Measurements from ENCODE around the gene ABCE1. TPM values are rescaled to one million over a fixed set of nuclear protein-coding genes. Genes with fewer than 3 reads are reported as not detected.

Gene ABCE1
- total RNA-seq, 6 experiments from 2014 or later, result 80.9 to 95.1 (median 86.0) TPM

DNA sequence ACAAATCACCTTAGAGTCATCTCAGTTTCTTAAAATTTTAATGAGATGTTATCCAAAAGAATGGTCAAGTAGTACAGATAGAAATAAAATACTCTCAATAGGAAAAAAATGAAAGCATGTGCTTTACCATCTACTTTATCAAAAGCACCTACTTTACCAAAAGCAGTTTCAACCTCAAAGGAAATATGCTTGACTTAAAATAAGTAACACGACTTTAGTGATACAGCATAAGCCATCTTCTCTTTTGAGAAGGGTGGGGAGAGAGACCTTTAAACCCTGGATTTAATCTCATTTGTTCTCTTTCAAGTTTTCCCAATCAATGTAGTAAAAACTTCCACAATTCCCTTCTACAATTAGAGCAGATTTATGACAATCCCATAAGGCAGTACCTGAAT lies 55.8 kb downstream of the ABCE1 start:
- H3K27ac Mint-ChIP-seq, result peak overlapping the region; percentile 18; the same call in 1 of the 2 replicates
- no peak overlapping the region for H3K4me3 Mint-ChIP-seq
- no peak for DNase-seq
- H3K9me3 Mint-ChIP-seq, result no peaks in the 10 kb centered on the region
- peaks cover 24% of the 10 kb centered on the region for H3K36me3 Mint-ChIP-seq (ENCODE audit: low read depth)
- H3K27me3 Mint-ChIP-seq (ENCODE audit: insufficient read depth), result no peaks in the 10 kb centered on the region; the same call in 1 of the 2 replicates
- TF ChIP-seq, protein P1, sequence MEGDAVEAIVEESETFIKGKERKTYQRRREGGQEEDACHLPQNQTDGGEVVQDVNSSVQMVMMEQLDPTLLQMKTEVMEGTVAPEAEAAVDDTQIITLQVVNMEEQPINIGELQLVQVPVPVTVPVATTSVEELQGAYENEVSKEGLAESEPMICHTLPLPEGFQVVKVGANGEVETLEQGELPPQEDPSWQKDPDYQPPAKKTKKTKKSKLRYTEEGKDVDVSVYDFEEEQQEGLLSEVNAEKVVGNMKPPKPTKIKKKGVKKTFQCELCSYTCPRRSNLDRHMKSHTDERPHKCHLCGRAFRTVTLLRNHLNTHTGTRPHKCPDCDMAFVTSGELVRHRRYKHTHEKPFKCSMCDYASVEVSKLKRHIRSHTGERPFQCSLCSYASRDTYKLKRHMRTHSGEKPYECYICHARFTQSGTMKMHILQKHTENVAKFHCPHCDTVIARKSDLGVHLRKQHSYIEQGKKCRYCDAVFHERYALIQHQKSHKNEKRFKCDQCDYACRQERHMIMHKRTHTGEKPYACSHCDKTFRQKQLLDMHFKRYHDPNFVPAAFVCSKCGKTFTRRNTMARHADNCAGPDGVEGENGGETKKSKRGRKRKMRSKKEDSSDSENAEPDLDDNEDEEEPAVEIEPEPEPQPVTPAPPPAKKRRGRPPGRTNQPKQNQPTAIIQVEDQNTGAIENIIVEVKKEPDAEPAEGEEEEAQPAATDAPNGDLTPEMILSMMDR (IDR thresholded peaks at IDR 0.05), result no peak
- peaks cover 9% of the 10 kb centered on the region for H3K4me1 Mint-ChIP-seq (ENCODE audit: low read depth)

DNA sequence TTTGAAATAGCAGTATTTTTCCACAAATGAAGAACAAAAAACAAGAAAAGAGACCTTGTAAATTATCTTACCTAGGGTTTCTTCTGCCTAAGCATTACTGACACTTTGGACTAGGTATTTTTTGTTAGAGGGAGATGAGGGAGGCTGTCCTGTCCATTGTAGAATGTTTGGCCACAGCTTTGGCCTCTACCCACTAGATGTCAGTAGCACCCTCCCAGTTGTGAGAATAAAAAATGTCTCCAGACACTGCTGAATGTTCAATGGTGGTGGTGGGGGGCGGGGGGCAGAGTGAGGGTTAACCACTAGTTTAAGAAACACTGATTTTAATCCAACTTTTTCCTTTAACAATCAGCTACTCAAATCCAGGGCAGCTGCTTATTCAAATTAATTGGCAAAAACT lies 56.5 kb downstream of the ABCE1 start:
- Mint-ChIP-seq H3K4me3 (no peak overlapping the region), H3K4me1 (ENCODE audit: low read depth) (peaks cover 9% of the 10 kb centered on the region), H3K27ac (no peak overlapping the region), H3K27me3 (ENCODE audit: insufficient read depth) (no peaks in the 10 kb centered on the region; the same call in 1 of the 2 replicates), H3K9me3 (no peaks in the 10 kb centered on the region), H3K36me3 (ENCODE audit: low read depth) (peaks cover 17% of the 10 kb centered on the region)
- TF ChIP-seq, protein P1 (IDR thresholded peaks at IDR 0.05), result peak; percentile 70
- peak; percentile 30 for DNase-seq

DNA sequence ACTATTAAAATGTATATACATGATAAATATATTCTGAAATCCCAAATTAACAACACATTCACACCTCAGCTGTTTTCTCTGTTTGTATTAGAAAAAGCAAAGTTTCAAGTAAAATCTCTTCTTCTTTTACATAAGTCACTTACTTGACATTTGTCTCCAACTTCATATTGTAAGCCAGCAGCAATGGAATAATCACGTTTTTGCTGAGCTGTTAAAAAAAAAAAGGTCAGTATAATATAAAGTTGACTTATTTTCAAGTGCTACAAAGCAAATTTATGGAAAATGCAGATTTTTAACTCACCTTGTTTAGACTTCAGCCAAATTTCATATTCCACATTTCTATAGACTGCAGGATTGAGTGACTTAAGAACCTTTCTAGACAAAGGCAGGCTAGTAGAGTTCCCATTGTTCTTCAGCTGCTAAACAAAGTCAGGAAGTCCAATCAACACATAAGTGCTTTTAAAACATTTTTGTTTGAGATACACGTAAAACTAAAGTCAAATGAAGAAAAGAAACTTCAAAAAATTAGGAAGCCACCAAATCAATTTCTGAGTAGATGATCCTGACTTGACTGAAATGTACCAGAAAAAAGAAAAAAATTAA lies 57.3 kb downstream of the ABCE1 start:
- Mint-ChIP-seq H3K4me1 (ENCODE audit: low read depth) (peaks cover 9% of the 10 kb centered on the region), H3K4me3 (no peak overlapping the region), H3K9me3 (no peaks in the 10 kb centered on the region), H3K36me3 (ENCODE audit: low read depth) (peaks cover 9% of the 10 kb centered on the region), H3K27ac (no peak overlapping the region), H3K27me3 (ENCODE audit: insufficient read depth) (no peaks in the 10 kb centered on the region; the same call in 1 of the 2 replicates)
- no peak for DNase-seq
- TF ChIP-seq, protein P1 (IDR thresholded peaks at IDR 0.05), result no peak

DNA sequence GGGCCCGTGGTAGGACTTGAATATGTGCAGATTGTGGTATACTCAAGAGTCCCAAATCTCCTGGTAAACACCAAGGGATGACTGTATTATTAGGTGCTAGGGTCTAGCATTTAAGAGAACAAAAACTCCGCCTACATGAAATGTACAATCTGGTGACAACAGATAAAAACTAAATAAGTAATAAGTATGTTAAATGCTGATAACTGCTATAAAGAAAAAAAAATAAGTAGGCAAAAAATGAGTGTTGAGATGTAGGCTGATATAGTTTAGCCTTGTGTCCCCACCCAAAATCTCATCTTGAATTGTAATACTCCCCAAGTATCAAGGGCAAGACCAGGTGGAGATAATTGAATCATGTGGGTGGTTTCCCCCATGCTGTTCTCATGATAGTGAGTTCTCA lies 58.9 kb downstream of the ABCE1 start:
- H3K9me3 Mint-ChIP-seq, result no peaks in the 10 kb centered on the region
- no peak overlapping the region for H3K27ac Mint-ChIP-seq
- H3K4me1 Mint-ChIP-seq (ENCODE audit: low read depth), result peaks cover 9% of the 10 kb centered on the region
- H3K4me3 Mint-ChIP-seq, result no peak overlapping the region
- H3K36me3 Mint-ChIP-seq (ENCODE audit: low read depth), result peaks cover 12% of the 10 kb centered on the region; the same call in 1 of the 2 replicates
- no peaks in the 10 kb centered on the region; the same call in 1 of the 2 replicates for H3K27me3 Mint-ChIP-seq (ENCODE audit: insufficient read depth)
- no peak for DNase-seq
- TF ChIP-seq, protein P1 (IDR thresholded peaks at IDR 0.05), result no peak

DNA sequence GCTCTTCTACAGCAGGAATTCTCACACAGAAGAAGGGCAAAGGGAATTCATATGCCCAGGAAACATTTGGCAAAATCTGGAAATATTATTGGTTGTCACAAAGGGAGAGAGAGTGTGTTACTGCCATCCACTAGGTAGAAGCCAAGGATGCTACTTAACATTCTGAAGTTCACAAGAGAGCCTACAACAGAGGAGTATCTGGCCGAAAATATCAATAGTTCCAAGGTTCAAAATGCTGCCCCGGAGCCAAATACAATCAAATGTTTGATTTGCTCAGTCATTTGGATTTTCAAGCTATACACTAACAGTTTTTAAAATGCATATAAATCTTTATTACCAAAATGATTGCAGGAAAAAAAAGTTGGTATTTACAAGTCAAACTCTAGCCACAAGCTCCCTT lies 63.4 kb downstream of the ABCE1 start:
- Mint-ChIP-seq H3K4me1 (ENCODE audit: low read depth) (no peaks in the 10 kb centered on the region), H3K9me3 (no peaks in the 10 kb centered on the region), H3K4me3 (no peak overlapping the region), H3K27ac (no peak overlapping the region), H3K27me3 (ENCODE audit: insufficient read depth) (no peaks in the 10 kb centered on the region), H3K36me3 (ENCODE audit: low read depth) (peaks cover 12% of the 10 kb centered on the region; the same call in 1 of the 2 replicates)
- TF ChIP-seq, protein P1 (IDR thresholded peaks at IDR 0.05), result no peak
- no peak for DNase-seq
